ENCODE results near the gene TCAP.

TCAP gene

GRCh38 chr17:39663688-39664580, 1.2 kb upstream of the TCAP start:
- TF ChIP-seq CTCF (IDR thresholded peaks at IDR 0.05; ENCODE audit: insufficient read depth, missing control alignments) = no peak
- FAIRE-seq (no peak), DNase-seq (ENCODE audit: insufficient read length, low spot score) (no peak)

GRCh38 chr17:39665642-39666224, 584 bp downstream of the TCAP start:
- no peak for TF ChIP-seq CTCF (IDR thresholded peaks at IDR 0.05; ENCODE audit: insufficient read depth, missing control alignments)
- no peak for DNase-seq (ENCODE audit: insufficient read length, low spot score)
- no peak for FAIRE-seq

GRCh38 chr17:39666231-39666600, 1.1 kb downstream of the TCAP start:
- FAIRE-seq (no peak), DNase-seq (ENCODE audit: insufficient read length, low spot score) (no peak)
- no peak for TF ChIP-seq CTCF (IDR thresholded peaks at IDR 0.05; ENCODE audit: insufficient read depth, missing control alignments)

DNA sequence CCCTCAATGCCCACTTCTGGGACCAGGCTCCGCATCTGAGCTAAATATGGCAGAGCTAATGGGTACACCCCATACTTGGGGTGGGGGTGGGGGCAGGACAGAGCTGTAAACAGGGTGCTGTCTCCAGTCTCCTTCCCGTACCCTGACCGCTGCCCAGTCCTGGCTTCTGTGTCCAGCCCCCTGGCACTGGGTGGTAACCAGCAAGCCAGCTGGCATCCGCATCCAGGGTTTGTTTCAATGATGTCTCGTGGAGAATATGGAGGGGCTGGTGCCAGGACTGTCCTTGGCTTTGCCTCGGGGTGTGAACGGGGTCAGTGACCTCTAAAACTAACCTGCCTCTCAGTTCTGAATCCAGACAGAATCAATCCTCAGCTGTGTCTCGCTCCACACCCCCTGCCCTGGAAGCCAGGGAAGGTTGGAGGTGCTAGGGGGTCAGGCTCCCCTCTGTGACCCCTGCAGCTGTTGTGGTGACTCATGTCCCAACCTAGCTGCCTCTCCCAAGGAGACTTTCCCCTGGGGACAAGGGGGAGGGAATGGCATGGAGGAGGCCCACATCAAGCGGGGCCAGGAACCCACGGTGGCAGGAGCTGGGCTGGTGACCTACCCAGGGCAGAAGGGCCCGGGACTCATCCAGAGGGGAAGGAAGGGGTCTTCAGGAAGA, 1.6 kb downstream of the TCAP start:
- DNase-seq (ENCODE audit: insufficient read length, low spot score) = no peak
- no peak for FAIRE-seq
- no peak for TF ChIP-seq CTCF (IDR thresholded peaks at IDR 0.05; ENCODE audit: insufficient read depth, missing control alignments)

GRCh38 chr17:39667262-39667944, 2.3 kb downstream of the TCAP start:
- no peak for FAIRE-seq
- no peak for TF ChIP-seq CTCF (IDR thresholded peaks at IDR 0.05; ENCODE audit: insufficient read depth, missing control alignments)
- no peak for DNase-seq (ENCODE audit: insufficient read length, low spot score)

GRCh38 chr17:39667945-39668924, 3.1 kb downstream of the TCAP start, which contains the start of gene PNMT:
Gene PNMT, plus strand, starts transcription at chr17:39668453. Its CDS starts 23 bp downstream, at chr17:39668476.
- DNase-seq (ENCODE audit: insufficient read length, low spot score) = no peak

More at GRCh38 chr17:39667945-39668924, 3.1 kb downstream of the TCAP start, which contains the start of gene PNMT:
- no peak for FAIRE-seq
- TF ChIP-seq CTCF (IDR thresholded peaks at IDR 0.05; ENCODE audit: insufficient read depth, missing control alignments) = peak; percentile 62
